PC-3 (cell line): Measurements from ENCODE around the gene MESP2. TPM values are rescaled to one million over a fixed set of nuclear protein-coding genes. Genes with fewer than 3 reads are reported as not detected.
A peak's percentile ranks its signal among the peaks of the same experiment; 100 is the strongest.
"Not testable (repeated sequence)": the region's sequence is repeated elsewhere in the genome, so short reads cannot be mapped to it uniquely, and the experiment has no call there.

Source experiments
- ATAC-seq: fragments of 200-7000 bp; cut with Tn5 transposase; 2 replicates; pipeline ENCODE4 v1.9.1; 2020; ENCODE audit warnings: mild to moderate bottlenecking, moderate library complexity
- BruUV-seq: library from RNA; stranded (reverse); fragments of 400-500 nt; replicated peaks from 2 replicates; lab custom pipeline; 2021; lab: Mats Ljungman, UMichigan
- CTCF ChIA-PET: fragments of 300-600 bp; sonication (Branson Sonifier 250); formaldehyde crosslinking; loops from one replicate; lab custom pipeline; 2022; ENCODE audit warnings: antibody characterized with exemption; lab: Charles Lee
- POLR2A ChIA-PET: fragments of 300-600 bp; sonication (Branson Sonifier 250); formaldehyde crosslinking; loops from one replicate; lab custom pipeline; 2022; ENCODE audit warnings: antibody characterized with exemption; ENCODE audit not compliant: unreplicated experiment; lab: Charles Lee
- DNase-seq: peaks from one replicate; pipeline ENCODE4 v3.0.0-alpha.2; 2015
- H2AFZ ChIP-seq: fragments of 300-600 bp; sonication (generic); 2 replicates; pipeline ENCODE4 v1.6.0; 2016; ENCODE audit warnings: antibody characterized with exemption, low read length
- H3F3A ChIP-seq: fragments of 300-600 bp; sonication (generic); one replicate; pipeline ENCODE4 v1.6.0; 2017; ENCODE audit warnings: antibody characterized with exemption, low read length, control low read depth, mild to moderate bottlenecking; ENCODE audit not compliant: unreplicated experiment
- H3K27ac ChIP-seq: fragments of 300-600 bp; sonication (generic); 2 replicates; pipeline ENCODE4 v1.5.1; 2016; ENCODE audit warnings: mild to moderate bottlenecking, low read length
- H3K27me3 ChIP-seq: fragments of 300-600 bp; sonication (generic); 2 replicates; pipeline ENCODE4 v1.6.1; 2016; ENCODE audit warnings: low read length, mixed read lengths
- H3K36me3 ChIP-seq: fragments of 300-600 bp; sonication (generic); 2 replicates; pipeline ENCODE4 v1.6.1; 2016; ENCODE audit warnings: low read depth, mixed run types, low read length, mixed read lengths
- H3K4me1 ChIP-seq: fragments of 300-600 bp; sonication (generic); 2 replicates; pipeline ENCODE4 v1.5.1; 2016; ENCODE audit warnings: low read length; ENCODE audit not compliant: insufficient read depth
- H3K4me2 ChIP-seq: fragments of 300-600 bp; sonication (generic); 2 replicates; pipeline ENCODE4 v1.6.0; 2016; ENCODE audit warnings: low read length
- H3K4me3 ChIP-seq: fragments of 300-600 bp; sonication (generic); 2 replicates; pipeline ENCODE4 v1.5.1; 2016; ENCODE audit warnings: mild to moderate bottlenecking, low read length, mixed read lengths
- H3K79me2 ChIP-seq: fragments of 300-600 bp; sonication (generic); 2 replicates; pipeline ENCODE4 v1.6.1; 2017; ENCODE audit warnings: low read length, mixed read lengths
- H3K9ac ChIP-seq: fragments of 300-600 bp; sonication (generic); 2 replicates; pipeline ENCODE4 v1.6.0; 2016; ENCODE audit warnings: mild to moderate bottlenecking, low read length
- H3K9me2 ChIP-seq: fragments of 300-600 bp; sonication (generic); replicated peaks from 2 replicates; pipeline ENCODE4 v1.6.1; 2016; ENCODE audit warnings: mixed run types, low read length, mixed read lengths
- H3K9me3 ChIP-seq: fragments of 300-600 bp; sonication (generic); 2 replicates; pipeline ENCODE4 v1.6.1; 2016; ENCODE audit warnings: low read length, mixed read lengths
- H4K20me1 ChIP-seq: fragments of 300-600 bp; sonication (generic); 2 replicates; pipeline ENCODE4 v1.6.1; 2016; ENCODE audit warnings: low read length, mixed read lengths
- EZH2 ChIP-seq: fragments of 300-600 bp; sonication (generic); IDR thresholded peaks from one replicate; pipeline ENCODE4 v1.6.1; 2017; ENCODE audit warnings: antibody characterized with exemption, mild to moderate bottlenecking, low read length; ENCODE audit not compliant: unreplicated experiment
- EZH2phosphoT487 ChIP-seq: fragments of 300-600 bp; sonication (generic); IDR thresholded peaks from 2 replicates; pipeline ENCODE4 v1.6.1; 2018; ENCODE audit warnings: mild to moderate bottlenecking, antibody characterized with exemption, low read length, borderline replicate concordance
- intact Hi-C: fragments of 100-400 bp; cut with micrococcal nuclease; formaldehyde crosslinking; loops from 2 replicates; pipeline ENCODE4 v1.9.0; 2023
- total RNA-seq: library from RNA; depleted of rRNA; stranded (reverse); fragments of >200 nt; gene quantifications from 2 replicates; pipeline ENCODE4 v1.2.3, GENCODE V29; 2014
- TF ChIP-seq, protein P1 (sequence below): fragments of 300-600 bp; sonication (generic); conservative IDR thresholded peaks from 2 replicates; pipeline ENCODE4 v1.5.1; 2017; ENCODE audit warnings: antibody characterized with exemption, low read depth, mild to moderate bottlenecking, low read length

The MESP2 gene
- total RNA-seq, 1 experiment from 2014 or later = 1.1 TPM

DNA sequence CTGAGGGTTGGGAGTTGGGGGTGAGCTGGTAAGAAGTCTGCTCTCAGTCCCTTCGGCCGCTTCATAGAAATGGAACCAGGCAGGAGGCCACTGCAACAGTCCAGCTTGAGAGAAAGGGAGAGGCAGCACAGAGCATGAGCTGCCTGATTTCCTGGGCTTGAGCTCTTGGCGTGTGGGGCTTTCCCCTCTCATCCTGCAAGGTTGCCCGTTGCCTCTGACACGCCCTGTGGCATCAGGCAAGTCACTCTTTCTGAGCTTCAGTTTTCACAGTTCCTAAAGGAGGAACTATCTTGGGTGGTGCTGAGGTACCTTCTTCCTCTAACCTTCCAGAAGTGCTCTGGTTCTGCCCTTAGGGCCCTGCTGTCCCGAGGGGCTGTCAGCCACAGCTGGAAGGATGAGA lies 4.9 kb downstream of the MESP2 start:
- Histone ChIP-seq H3K27ac (peak overlapping the region; percentile 99), H3K9me2 (no peaks in the 10 kb centered on the region), H3K36me3 (no peaks in the 10 kb centered on the region), H4K20me1 (no peaks in the 10 kb centered on the region), H3K27me3 (no peaks in the 10 kb centered on the region), H3K9me3 (no peaks in the 10 kb centered on the region), H3F3A (no peaks in the 10 kb centered on the region), H2AFZ (no peak overlapping the region), H3K4me3 (no peak overlapping the region), H3K9ac (peak overlapping the region; percentile 77), H3K79me2 (no peaks in the 10 kb centered on the region), H3K4me2 (peak overlapping the region; percentile 21; the same call in 1 of the 2 replicates), H3K4me1 (peaks cover 79% of the 10 kb centered on the region)
- peak; percentile 25 for ATAC-seq
- CTCF ChIA-PET = no interaction called here
- DNase-seq = peak; percentile 71
- POLR2A ChIA-PET = no interaction called here
- TF ChIP-seq, protein P1, sequence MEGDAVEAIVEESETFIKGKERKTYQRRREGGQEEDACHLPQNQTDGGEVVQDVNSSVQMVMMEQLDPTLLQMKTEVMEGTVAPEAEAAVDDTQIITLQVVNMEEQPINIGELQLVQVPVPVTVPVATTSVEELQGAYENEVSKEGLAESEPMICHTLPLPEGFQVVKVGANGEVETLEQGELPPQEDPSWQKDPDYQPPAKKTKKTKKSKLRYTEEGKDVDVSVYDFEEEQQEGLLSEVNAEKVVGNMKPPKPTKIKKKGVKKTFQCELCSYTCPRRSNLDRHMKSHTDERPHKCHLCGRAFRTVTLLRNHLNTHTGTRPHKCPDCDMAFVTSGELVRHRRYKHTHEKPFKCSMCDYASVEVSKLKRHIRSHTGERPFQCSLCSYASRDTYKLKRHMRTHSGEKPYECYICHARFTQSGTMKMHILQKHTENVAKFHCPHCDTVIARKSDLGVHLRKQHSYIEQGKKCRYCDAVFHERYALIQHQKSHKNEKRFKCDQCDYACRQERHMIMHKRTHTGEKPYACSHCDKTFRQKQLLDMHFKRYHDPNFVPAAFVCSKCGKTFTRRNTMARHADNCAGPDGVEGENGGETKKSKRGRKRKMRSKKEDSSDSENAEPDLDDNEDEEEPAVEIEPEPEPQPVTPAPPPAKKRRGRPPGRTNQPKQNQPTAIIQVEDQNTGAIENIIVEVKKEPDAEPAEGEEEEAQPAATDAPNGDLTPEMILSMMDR = no peak
- TF ChIP-seq EZH2phosphoT487 = no peak
- TF ChIP-seq EZH2 = no peak
- BruUV-seq = no TSS peak
- intact Hi-C loops = no loop called here

GRCh38 chr15:89781891-89782618 lies 5.9 kb downstream of the MESP2 start:
- no TSS peak for BruUV-seq
- Histone ChIP-seq H3K9me3 (no peaks in the 10 kb centered on the region), H2AFZ (peak overlapping the region; percentile 58; the same call in 1 of the 2 replicates), H3K4me1 (peaks cover 73% of the 10 kb centered on the region), H3K36me3 (no peaks in the 10 kb centered on the region), H3K79me2 (no peaks in the 10 kb centered on the region), H3K27me3 (no peaks in the 10 kb centered on the region), H3K27ac (peak overlapping the region; percentile 99), H3K9ac (peak overlapping the region; percentile 77), H3K4me2 (peak overlapping the region; percentile 37), H3F3A (no peaks in the 10 kb centered on the region), H3K4me3 (no peak overlapping the region), H3K9me2 (no peaks in the 10 kb centered on the region), H4K20me1 (no peaks in the 10 kb centered on the region)
- ATAC-seq (peak; percentile 34), DNase-seq (peak; percentile 90)
- TF ChIP-seq, protein P1 = no peak
- ChIA-PET CTCF (no interaction called here), POLR2A (no interaction called here)
- intact Hi-C loops = no loop called here

DNA sequence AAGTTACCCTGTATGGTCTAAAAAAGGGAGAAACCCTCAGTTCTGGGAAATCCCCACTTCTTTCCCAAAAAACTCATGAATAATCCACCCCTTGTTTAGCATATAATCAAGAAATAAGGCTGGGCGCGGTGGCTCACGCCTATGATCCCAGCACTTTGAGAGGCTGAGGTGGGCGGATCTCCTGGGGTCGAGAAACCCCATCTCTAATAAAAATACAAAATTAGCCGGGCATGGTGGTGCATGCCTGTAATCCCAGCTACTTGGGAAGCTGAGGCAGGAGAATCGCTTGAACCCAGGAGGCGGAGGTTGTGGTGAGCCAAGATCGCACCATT lies 6.5 kb downstream of the MESP2 start:
- Histone ChIP-seq H3K27ac (peak overlapping the region; percentile 99), H3K4me1 (peaks cover 67% of the 10 kb centered on the region), H3K9ac (peak overlapping the region; percentile 14; the same call in 1 of the 2 replicates), H3K4me2 (0 out of 2 replicates have a peak overlapping the region, but pooled peaks have one; percentile 19)
- CTCF ChIA-PET, intact Hi-C loops, H4K20me1 ChIP-seq, H3K79me2 ChIP-seq, H3K36me3 ChIP-seq, H3K9me3 ChIP-seq, H3K4me3 ChIP-seq, H3F3A ChIP-seq, H3K27me3 ChIP-seq, H2AFZ ChIP-seq, BruUV-seq, ATAC-seq, DNase-seq, H3K9me2 ChIP-seq: not testable (repeated sequence)
- POLR2A ChIA-PET = interaction anchor here (0.6 kb wide), 1 partner anchor 93 kb away, joined by 3 read pairs; no protein-coding TSS in a partner anchor
